ENCODE data around the gene CYTH2. TPM values are rescaled to one million over a fixed set of nuclear protein-coding genes. Genes with fewer than 3 reads are reported as not detected.

The CYTH2 gene
- total RNA-seq, 1 experiment from 2014 or later, result 72.6 TPM

DNA sequence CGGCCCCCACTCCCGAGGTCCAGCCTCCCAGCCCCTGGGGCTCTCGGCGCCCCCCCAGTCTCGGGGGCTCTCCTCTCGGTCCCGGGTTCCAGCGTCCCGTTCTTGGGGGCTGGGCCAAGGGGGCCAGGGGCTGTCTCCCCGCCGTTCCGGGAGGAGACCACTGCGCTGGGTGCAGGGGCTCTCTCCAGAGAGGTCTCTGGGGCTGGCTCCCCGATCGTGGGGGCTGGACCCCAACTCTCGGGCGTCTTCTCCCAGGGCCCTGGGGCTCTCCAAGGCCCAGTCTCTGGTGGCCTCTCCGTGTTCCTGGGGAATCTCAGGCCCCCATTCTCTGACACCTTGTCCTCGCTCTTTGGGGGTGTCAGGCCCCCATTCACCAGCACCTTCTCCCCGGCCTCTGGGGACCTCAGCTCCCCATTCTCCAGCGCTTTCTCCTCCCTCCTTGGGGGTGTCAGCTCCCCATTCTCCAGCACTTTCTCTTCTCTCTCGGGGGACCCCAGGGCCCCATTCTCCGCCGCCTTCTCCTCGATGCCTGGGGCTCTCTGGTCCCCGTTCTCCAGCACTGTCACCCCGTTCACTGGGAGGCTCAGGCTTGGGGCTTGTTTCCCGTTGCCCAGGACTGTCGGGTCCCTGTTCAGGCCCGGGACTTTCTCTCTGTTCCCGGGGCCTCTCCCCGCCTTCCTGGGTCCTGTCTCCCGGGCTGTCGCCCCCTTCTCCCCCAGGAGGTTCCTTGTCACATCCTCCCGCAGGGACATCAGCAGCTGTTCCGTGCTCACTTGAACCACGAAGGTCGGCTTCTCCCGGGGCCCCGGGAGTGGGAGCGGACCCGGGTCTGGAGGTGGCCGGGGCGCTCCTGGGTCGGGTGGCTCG is 28.8 kb downstream of the CYTH2 start (continued):
- TF ChIP-seq ZNF138 (CRISPR knock-in tag; conservative IDR thresholded peaks at IDR 0.05) (no peak), NR3C1 (CRISPR knock-in tag; conservative IDR thresholded peaks at IDR 0.05; ENCODE audit: low read depth) (no peak), CREB1 (CRISPR knock-in tag; IDR thresholded peaks at IDR 0.05) (no peak), SMAD4 (CRISPR knock-in tag; IDR thresholded peaks at IDR 0.05) (no peak)
- TF ChIP-seq, protein P1, sequence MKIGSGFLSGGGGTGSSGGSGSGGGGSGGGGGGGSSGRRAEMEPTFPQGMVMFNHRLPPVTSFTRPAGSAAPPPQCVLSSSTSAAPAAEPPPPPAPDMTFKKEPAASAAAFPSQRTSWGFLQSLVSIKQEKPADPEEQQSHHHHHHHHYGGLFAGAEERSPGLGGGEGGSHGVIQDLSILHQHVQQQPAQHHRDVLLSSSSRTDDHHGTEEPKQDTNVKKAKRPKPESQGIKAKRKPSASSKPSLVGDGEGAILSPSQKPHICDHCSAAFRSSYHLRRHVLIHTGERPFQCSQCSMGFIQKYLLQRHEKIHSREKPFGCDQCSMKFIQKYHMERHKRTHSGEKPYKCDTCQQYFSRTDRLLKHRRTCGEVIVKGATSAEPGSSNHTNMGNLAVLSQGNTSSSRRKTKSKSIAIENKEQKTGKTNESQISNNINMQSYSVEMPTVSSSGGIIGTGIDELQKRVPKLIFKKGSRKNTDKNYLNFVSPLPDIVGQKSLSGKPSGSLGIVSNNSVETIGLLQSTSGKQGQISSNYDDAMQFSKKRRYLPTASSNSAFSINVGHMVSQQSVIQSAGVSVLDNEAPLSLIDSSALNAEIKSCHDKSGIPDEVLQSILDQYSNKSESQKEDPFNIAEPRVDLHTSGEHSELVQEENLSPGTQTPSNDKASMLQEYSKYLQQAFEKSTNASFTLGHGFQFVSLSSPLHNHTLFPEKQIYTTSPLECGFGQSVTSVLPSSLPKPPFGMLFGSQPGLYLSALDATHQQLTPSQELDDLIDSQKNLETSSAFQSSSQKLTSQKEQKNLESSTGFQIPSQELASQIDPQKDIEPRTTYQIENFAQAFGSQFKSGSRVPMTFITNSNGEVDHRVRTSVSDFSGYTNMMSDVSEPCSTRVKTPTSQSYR (CRISPR knock-in tag; IDR thresholded peaks at IDR 0.05), result no peak
- TF ChIP-seq, protein P2, sequence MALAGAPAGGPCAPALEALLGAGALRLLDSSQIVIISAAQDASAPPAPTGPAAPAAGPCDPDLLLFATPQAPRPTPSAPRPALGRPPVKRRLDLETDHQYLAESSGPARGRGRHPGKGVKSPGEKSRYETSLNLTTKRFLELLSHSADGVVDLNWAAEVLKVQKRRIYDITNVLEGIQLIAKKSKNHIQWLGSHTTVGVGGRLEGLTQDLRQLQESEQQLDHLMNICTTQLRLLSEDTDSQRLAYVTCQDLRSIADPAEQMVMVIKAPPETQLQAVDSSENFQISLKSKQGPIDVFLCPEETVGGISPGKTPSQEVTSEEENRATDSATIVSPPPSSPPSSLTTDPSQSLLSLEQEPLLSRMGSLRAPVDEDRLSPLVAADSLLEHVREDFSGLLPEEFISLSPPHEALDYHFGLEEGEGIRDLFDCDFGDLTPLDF (CRISPR knock-in tag; IDR thresholded peaks at IDR 0.05), result no peak
- TF ChIP-seq, protein P3, sequence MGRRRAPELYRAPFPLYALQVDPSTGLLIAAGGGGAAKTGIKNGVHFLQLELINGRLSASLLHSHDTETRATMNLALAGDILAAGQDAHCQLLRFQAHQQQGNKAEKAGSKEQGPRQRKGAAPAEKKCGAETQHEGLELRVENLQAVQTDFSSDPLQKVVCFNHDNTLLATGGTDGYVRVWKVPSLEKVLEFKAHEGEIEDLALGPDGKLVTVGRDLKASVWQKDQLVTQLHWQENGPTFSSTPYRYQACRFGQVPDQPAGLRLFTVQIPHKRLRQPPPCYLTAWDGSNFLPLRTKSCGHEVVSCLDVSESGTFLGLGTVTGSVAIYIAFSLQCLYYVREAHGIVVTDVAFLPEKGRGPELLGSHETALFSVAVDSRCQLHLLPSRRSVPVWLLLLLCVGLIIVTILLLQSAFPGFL (CRISPR knock-in tag; IDR thresholded peaks at IDR 0.05; ENCODE audit: borderline replicate concordance), result no peak
- TF ChIP-seq, protein P4, sequence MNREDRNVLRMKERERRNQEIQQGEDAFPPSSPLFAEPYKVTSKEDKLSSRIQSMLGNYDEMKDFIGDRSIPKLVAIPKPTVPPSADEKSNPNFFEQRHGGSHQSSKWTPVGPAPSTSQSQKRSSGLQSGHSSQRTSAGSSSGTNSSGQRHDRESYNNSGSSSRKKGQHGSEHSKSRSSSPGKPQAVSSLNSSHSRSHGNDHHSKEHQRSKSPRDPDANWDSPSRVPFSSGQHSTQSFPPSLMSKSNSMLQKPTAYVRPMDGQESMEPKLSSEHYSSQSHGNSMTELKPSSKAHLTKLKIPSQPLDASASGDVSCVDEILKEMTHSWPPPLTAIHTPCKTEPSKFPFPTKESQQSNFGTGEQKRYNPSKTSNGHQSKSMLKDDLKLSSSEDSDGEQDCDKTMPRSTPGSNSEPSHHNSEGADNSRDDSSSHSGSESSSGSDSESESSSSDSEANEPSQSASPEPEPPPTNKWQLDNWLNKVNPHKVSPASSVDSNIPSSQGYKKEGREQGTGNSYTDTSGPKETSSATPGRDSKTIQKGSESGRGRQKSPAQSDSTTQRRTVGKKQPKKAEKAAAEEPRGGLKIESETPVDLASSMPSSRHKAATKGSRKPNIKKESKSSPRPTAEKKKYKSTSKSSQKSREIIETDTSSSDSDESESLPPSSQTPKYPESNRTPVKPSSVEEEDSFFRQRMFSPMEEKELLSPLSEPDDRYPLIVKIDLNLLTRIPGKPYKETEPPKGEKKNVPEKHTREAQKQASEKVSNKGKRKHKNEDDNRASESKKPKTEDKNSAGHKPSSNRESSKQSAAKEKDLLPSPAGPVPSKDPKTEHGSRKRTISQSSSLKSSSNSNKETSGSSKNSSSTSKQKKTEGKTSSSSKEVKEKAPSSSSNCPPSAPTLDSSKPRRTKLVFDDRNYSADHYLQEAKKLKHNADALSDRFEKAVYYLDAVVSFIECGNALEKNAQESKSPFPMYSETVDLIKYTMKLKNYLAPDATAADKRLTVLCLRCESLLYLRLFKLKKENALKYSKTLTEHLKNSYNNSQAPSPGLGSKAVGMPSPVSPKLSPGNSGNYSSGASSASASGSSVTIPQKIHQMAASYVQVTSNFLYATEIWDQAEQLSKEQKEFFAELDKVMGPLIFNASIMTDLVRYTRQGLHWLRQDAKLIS (CRISPR knock-in tag; IDR thresholded peaks at IDR 0.05; ENCODE audit: borderline replicate concordance), result no peak
- TF ChIP-seq, protein P5, sequence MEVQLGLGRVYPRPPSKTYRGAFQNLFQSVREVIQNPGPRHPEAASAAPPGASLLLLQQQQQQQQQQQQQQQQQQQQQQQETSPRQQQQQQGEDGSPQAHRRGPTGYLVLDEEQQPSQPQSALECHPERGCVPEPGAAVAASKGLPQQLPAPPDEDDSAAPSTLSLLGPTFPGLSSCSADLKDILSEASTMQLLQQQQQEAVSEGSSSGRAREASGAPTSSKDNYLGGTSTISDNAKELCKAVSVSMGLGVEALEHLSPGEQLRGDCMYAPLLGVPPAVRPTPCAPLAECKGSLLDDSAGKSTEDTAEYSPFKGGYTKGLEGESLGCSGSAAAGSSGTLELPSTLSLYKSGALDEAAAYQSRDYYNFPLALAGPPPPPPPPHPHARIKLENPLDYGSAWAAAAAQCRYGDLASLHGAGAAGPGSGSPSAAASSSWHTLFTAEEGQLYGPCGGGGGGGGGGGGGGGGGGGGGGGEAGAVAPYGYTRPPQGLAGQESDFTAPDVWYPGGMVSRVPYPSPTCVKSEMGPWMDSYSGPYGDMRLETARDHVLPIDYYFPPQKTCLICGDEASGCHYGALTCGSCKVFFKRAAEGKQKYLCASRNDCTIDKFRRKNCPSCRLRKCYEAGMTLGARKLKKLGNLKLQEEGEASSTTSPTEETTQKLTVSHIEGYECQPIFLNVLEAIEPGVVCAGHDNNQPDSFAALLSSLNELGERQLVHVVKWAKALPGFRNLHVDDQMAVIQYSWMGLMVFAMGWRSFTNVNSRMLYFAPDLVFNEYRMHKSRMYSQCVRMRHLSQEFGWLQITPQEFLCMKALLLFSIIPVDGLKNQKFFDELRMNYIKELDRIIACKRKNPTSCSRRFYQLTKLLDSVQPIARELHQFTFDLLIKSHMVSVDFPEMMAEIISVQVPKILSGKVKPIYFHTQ (CRISPR knock-in tag; IDR thresholded peaks at IDR 0.05), result no peak
- TF ChIP-seq, protein P6, sequence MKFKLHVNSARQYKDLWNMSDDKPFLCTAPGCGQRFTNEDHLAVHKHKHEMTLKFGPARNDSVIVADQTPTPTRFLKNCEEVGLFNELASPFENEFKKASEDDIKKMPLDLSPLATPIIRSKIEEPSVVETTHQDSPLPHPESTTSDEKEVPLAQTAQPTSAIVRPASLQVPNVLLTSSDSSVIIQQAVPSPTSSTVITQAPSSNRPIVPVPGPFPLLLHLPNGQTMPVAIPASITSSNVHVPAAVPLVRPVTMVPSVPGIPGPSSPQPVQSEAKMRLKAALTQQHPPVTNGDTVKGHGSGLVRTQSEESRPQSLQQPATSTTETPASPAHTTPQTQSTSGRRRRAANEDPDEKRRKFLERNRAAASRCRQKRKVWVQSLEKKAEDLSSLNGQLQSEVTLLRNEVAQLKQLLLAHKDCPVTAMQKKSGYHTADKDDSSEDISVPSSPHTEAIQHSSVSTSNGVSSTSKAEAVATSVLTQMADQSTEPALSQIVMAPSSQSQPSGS (CRISPR knock-in tag; IDR thresholded peaks at IDR 0.05; ENCODE audit: borderline replicate concordance, low read depth), result no peak
- TF ChIP-seq, protein P7, sequence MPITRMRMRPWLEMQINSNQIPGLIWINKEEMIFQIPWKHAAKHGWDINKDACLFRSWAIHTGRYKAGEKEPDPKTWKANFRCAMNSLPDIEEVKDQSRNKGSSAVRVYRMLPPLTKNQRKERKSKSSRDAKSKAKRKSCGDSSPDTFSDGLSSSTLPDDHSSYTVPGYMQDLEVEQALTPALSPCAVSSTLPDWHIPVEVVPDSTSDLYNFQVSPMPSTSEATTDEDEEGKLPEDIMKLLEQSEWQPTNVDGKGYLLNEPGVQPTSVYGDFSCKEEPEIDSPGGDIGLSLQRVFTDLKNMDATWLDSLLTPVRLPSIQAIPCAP (CRISPR knock-in tag; IDR thresholded peaks at IDR 0.05), result no peak

Data from WTC11 (cell line).